HuH-7.5 (cell line): ENCODE measurements around the gene MFSD6.
A peak's percentile ranks its signal among the peaks of the same experiment; 100 is the strongest.
"Not testable (repeated sequence)": the region's sequence is repeated elsewhere in the genome, so short reads cannot be mapped to it uniquely, and the experiment has no call there.

Source experiments
- DNase-seq: peaks from one replicate; pipeline ENCODE4 v3.0.0; 2011; ENCODE audit warnings: low spot score

The MFSD6 gene

DNA sequence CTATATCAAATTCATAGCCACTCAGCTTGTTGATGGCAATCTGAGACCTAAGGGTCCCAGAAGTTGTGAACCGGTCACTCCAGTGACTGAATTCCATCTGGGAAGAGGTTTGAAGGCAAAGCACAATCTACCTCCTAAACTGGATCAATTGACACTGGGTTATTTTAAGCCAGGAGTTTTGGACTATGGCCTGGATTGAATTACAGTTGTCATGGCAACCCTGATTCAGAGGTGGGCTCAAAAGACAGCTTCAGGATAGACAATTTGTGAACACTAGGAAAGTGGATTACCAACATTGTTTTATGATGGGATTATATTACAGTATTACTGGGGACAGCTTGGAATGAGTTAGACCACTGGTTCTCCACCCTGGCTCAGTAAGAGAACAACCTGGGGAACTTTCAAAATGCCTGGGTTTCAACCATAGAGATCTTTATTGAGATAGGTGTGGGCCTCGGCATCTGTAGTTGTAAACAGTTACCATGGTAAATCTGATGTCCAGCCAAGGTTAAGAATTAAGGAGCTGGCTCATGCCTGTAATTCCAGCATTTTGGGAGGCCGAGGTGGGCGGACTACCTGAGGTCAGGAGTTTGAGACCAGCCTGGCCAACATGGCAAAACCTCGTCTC is 58.8 kb downstream of the MFSD6 start:
- peak; percentile 25 for DNase-seq

- no peak for DNase-seq
These were observed 59.5 kb downstream of the MFSD6 start for GRCh38 chr2:190467575-190468083.

GRCh38 chr2:190468354-190468753 is 60.2 kb downstream of the MFSD6 start:
- DNase-seq: not testable (repeated sequence)

GRCh38 chr2:190468814-190469569 is 60.8 kb downstream of the MFSD6 start:
- peak; percentile 21 for DNase-seq

DNA sequence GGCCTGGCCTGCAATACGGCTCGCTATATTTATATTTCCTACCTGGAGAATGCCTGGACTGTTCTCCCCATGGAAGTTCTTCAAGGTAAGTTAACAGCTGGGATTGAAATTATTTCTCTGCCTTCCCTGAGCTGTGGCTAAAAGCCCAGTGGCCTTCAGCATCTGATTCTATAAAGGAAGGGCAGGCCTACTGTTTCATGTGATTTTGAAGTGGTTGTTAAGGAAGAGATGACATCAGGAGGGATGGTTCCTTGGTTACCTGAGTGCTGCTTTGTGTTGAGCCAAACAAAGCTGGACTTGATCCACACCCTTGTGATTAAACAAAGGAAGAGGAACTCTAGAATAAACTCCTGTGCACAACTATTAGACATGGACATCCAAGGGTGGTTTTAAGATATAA is 61.6 kb downstream of the MFSD6 start:
- DNase-seq: no peak

DNA sequence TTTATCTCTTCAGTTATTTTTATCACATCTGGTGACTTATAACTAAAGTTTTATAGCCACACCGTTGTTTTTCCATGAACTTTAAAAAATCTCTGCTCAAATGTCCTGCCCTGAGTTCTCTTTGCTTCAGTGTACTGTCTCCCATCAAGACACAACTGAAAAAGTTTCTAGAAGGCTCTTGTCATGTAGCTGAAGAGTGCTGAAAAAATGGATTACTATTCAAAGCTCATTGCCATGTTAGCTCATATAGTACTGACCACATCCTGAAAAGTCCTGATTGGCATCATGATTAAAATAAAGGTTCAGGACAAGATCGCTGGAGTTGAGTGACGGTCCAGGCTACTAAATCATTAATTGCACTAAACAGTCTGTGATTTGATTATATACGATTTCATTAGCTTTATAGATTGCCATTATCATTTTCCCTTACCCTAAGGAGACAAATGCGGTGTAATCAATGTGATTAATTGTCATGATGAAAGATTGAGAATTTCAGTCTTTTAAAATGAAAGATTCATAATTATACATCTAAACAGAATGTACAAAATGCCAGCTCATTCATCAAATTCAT is 62.2 kb downstream of the MFSD6 start:
- no peak for DNase-seq

DNA sequence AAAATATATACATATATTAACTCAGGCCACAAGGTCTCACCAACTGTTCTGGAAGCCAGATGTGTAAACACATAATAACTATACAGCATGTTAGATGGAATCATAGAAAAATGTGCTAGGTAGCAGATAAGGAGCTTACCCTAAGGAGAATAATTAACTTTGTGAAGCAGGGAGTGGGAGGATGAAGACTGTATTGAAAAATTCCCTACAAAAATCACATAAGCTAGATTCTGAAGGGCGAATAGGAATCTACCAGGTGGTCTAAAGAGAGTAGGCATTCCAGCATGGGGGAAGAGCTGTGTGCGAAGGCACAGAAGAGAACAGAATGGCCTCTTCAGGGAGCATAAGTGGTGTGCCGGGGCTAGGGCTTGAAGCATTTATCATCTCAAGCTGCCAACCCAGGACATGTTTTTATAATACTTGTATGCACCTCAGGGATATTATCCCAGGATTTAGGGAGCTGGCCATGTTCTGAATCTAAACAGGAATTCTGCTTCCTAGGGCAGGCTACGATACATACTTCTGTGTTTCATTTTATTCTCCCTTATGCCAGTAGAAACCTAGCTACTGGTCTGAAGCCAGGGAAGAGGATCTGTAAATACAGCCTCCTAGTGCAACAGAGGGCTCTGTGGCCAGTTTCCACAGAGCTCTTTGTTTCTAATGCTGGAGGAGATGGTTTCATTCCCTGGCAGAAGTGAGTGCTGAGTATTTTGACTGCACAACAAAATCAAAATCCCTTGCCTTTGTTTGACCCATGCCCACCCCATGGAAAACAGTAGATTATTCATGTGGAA is 69.7 kb downstream of the MFSD6 start:
- no peak for DNase-seq

DNA sequence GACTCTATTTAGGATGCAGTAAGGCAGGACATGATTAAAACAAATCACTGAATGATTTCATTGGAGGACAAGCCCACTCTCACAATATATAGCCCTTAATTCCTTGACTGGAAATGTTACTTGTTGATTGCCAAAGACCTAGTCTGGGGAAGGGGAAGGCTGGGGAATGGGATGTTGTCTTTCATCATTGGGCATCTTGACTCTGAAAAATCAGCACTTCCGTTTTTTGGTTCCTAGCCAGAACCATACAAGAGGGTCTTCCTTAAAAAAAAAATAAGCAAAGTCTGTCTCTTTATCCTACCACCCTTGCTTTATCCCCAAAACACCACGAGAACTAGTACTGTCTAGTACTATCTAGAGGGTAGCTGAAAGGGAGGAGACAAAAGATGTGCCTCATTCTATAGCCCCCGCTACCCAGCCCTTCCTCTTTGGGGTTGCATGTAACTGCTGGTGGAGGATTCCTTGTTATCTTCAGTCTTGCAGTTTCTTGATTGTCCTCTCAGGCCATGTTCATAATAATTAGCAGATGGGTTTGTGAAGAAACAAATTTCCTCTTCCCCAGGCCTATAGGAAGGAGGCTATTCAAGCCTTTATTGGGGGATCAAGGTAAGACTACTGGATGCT is 70.5 kb downstream of the MFSD6 start:
- DNase-seq: no peak

DNA sequence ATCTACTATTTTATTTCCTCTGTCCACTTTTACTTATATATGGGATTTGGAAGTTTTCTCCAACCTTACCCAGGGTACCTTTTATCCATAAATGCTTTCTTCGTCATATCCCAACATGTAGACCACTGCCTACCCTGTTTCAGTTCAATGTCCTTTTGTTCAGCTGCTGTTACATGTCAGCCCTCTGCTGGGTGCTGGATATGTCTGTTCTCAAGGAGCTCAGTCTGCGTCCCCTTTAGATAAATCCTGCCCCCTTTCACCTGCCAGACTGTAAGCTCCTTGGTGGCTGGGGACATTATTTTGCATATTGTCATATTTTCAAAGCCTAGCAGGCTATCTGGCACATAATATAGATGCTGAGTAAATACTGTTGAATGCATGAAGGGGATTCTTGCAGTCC is 73.2 kb downstream of the MFSD6 start:
- no peak for DNase-seq

- DNase-seq: no peak
These were observed 74.3 kb downstream of the MFSD6 start for GRCh38 chr2:190482451-190482850.

- DNase-seq: no peak
These were observed 78.0 kb downstream of the MFSD6 start for GRCh38 chr2:190486037-190486623.

DNA sequence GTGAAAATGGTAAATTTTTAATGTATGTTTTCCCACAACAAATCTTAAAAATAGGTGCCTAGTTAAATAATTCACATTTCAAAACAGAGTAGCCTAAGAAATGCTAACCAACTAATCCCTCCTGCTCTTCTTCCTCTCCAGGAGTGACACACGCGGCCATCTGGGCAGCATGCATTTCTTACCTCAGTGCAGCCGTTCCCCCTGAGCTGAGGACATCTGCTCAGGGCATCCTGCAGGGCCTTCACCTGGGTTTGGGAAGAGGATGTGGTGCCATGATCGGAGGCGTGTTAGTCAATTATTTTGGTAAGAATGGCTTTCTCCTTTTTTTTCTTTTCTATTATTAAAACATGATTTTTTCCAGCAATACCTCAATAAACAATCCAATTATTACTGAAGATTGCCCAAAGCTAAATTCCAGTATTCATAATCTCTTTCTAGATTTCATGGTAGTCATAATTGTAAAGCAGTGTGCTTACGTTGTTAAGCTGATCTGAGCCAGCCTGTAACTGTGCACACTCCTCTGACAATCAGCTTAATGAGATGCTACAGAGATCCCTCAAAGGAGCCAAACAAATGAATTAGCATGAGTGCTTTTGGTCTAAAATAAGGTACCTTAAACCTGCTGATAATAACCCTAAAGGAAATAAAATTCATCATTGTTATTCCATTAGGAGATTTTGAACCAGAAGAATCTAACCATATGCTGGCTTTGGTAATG is 80.5 kb downstream of the MFSD6 start:
- no peak for DNase-seq

GRCh38 chr2:190489475-190489874 is 81.3 kb downstream of the MFSD6 start:
- no peak for DNase-seq

DNA sequence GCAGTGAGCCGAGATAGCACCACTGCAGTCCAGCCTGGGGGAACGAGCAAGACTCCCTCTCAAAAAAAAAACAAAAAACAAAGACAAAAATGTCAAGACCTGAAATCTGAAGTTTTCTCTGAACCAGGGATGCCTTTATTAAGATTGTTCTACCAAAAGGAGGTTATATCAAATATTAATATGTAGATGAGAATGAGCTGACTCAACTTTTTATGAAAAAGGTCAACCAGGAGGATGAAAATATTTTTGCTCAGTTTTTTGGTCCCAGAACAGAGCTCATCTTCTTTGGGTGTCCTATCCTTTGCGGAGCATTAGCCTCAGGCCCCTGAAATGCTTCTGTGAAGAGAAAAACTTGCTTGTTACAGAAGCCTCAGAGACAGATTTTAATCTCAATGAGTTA is 82.3 kb downstream of the MFSD6 start:
- DNase-seq: no peak

GRCh38 chr2:190493095-190493494 is 84.9 kb downstream of the MFSD6 start:
- no peak for DNase-seq

DNA sequence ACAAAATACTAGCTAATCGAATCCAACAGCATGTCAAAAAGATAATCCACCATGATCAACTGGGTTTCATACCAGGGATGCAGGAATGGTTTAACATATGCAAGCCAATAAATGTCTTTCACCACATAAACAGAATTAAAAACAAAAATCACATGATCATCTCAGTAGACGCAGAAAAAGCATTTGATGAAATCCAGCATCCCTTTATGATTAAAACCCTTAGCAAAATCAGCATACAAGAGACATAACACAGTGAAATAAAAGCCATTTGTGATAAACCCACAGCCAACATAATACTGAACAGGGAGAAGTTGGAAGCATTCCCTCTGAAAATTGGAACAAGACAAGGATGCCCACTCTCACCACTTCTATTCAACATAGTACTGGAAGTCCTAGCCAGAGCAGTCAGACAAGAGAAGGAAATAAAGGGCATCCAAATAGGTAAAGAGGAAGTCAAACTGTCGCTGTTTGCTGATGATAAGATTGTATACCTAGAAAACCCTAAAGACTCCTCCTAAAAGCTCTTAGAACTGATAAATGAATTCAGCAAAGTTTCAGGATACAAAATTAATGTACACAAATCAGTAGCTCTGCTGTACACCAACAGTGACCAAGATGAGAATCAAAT is 86.6 kb downstream of the MFSD6 start:
- not testable (repeated sequence) for DNase-seq

GRCh38 chr2:190497428-190497827 is 89.3 kb downstream of the MFSD6 start:
- no peak for DNase-seq

- no peak for DNase-seq
These were observed 91.1 kb downstream of the MFSD6 start for GRCh38 chr2:190499273-190499672.

DNA sequence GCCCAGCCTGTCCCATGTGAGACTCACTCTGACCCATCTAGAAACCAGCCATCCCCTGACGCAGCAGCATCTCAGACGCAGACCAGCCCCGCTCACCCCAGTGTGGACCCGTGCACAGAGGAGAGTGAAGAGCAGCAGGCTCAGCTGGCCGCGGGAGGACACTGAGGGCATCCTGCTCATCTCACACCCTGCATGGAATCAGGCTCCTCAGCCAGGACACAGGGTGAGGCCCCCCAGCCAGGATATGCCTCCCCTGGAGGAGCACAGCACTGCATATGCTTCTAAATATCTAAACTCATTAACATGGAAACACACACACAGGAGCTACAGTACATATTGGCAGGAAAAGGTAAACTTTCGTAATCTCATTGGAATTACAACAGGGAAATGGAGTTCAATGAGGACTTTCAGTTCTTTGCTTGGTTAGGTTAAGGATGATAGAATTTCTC is 91.9 kb downstream of the MFSD6 start:
- peak; percentile 15 for DNase-seq

- DNase-seq: no peak
These were observed 93.1 kb downstream of the MFSD6 start for GRCh38 chr2:190501231-190501630.
